Measurements from ENCODE around the gene SATB2.

The SATB2 gene

DNA sequence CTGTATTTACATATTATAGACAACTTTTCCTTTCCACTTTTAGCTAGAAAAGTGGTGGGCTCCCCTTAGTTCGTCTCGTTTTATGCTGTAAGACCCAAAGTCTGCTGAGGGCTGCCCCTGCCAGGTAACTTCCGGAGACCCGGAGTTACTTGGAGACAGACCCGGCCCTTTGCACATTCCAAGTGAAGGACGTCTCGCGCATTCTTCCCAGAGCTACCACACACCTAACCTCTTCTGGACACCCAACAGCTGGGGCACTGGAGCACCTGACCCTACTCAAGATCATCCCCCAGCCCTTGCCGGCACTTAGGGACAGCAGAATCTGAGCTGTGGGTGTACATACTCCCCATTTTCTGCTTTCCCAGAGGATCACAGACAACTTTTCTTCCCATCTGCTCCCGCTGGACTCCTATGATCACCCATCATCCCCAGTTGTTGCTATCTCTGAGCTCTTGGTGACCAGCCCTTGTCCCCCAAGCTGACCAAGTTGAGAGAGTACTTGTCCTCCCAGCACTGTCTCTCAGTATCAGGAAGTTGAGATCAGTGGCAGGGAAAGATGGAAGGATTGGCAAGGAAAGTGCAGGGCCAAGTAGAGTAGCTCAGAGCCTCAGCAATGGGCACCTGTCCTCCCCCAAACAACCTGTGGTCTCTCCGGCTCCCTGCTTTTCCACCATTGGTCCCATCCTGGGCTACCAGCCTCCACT, 8.4 kb upstream of the SATB2 start:
- no peak for DNase-seq (ENCODE audit: low read depth)

DNA sequence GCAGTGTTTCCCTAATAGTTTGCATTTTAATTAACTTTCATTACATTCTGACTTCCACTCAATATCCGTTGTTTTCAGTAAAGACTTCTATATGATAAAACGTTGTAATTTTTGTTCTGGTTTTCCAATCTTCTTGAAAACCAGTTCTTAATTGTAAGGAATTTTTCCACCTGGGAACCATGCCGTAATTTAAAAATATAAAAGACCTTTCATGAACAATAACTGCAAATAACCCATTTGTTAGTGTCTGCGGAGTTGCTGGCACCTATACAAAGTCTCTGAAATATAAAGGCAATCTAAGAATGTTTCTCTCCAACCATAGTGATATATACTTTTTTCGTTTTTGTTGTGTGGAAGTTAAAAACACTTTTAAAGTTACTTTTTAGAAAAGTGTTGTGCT, 7.7 kb upstream of the SATB2 start:
- no peak for DNase-seq (ENCODE audit: low read depth)

DNA sequence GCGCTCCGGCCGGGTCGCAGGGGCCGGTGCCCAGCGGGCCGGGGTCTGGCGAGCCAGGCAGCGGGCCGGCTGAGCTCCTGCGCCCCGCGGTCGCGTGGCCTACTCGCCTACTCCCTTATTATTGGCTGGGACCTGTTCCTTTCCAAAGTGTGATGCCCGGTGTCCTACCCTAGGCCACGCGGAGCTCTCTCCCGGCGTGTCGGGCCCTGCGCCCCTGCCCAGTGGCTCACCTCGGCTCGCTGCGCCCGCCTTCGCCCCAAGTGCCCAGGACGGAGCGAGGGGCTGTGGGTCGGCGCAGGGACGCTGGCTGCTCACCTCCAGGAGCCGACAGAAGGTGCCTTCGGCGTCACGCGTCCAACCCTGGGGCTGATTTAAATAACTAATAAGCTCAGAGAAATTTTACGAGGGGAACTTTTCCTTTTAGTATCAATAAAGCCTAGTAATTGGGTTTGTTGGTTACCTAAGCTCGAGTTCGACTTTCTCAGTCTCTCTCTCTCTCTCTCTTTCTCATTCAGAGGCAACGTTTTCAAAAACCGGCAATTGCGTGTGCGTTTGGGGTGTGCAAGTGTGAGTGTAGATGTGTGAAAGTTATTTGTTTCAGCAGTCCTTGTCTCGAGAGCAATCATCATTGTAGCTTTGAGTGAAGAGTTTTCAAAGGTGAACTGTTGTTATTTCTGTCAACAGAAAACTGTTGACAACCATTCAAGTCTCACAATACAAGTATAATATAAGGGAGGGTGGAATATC, 7.0 kb upstream of the SATB2 start:
- no peak for DNase-seq (ENCODE audit: low read depth)

DNA sequence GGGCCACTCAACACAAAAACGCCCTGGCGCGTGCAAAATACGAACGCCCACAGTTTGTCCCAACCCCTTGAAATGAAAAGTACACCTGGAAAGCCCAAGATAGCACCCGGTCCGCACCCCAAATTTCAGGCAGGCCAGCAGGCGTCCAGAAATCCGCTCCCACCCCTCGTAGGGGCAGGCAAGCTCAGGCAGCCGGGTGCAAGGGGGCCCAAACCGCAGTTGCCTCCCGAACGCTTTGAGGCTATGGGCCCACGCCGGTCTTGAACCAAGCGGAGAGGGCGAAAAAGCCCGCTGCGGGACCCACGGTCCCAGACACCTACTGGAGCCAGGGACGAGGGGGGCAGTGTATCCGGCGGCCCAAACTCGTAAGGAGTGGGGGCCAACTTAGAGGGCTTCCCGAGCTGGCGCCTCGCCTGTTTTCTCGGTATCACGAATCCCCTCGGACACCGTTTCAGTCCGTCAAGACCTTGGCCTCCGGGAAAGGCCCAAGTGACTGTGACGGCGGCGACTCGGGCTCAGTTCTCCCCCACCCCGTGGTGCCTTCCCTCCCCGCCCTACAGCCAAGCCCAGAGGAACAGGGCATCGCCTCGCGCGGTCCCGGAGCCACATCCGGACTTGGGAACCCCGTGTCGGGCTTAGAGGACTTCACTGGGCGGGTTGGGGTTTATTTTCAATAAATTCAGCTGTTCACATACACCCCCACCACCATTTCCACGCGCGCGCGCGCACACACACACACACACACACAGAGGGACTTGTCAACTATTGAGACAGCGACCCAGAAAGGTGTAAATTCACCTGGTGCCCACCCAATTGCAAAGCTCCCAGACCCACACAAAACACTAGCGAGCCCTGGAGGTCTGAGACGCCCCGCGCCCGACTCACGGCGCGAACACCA, 6.2 kb upstream of the SATB2 start:
- no peak for DNase-seq (ENCODE audit: low read depth)

DNA sequence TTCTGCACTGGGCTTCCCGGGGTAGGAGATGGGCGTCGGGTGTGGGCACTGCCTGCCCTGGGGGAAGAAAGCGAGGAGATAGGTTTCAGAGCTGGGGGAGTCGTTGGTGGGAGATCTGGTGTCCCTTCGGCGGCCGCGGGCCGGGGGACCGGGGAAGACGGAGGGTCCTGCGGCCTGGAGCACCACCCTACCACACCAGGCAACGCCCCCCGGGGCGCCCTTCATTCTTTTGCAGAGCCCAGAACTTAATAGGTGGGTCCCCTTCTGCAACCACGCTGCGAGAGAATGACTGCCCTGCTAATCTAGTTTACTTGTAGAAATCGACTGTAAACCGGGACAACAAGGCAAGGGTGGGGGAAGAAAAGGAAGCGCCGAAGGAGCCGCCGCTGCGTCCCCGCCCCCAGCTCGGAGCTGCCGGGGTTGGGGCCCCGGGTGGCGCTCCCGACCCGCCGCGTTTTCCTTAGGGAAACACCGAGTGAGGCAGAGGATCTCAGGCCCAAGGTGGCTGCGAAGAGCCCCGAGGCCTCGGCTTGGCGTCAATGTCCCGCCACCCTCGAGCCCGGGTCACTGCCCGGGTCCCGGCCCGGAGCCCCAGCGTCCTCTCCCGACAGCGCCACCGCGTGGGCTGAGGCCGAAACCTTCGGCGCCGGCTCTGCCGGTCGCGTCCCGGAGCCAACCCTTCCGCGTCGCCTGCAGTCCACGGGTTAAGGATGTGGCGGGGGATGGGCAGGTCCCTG, 5.4 kb upstream of the SATB2 start:
- DNase-seq (ENCODE audit: low read depth) = no peak

DNA sequence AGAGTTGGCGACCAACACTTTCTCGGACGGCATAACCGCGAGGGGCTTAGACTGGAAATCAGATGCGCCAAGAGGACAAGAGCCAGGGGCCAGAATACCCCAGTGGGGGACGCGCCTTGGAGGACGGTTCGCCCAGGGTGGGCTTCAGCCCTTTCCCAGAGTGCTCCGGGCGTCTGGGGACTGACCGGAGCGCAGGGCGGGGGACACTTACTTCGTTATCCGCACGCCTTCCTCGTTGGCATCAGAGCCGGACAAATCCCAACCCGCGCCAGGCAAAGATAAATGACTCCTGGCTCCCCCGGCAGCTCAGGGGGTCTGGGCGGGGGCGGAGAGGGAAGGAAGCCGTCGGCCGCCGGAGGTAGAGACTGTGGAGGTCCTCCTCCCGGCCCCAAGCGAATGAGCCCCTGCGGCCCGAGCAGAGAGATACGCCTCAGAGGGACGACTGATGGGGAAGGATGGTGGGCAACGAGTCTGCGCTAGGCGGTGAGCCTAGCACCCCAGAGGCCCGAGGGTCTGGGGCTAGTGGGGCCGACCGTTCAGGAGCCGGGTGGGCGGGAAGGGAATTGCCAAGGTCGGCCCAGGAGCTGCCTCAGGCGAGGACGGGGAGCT, 4.7 kb upstream of the SATB2 start:
- no peak for DNase-seq (ENCODE audit: low read depth)

DNA sequence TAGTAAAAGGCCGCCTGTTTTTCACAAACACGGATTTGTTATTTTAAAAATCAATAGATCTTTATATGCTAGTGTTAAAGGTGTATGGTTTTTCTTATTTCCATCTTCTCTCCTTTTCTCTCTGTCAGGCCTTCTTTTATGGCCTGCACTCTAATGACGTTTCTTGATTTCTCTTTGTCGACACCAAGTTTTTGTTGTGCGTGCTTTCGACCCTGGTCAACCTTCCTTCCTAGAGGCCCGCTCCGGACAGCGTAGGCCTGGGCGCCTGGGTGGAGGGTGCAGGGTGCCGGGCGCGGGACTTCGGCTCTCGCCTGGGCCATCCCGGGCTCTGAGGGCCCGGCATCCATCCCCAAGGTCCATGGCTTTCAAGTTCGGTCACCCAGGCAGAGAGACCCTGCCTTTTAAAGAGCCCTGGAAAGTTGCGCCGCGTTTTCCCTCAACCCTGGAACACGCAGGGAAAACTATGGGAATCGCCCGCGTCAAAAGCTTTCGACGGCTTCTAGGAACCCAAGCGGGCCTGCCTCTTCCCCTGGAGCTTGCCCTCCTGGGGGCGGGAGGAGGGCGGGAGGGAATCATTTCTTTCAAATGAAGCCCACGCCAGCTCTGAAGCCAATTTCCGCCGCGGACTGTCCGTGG, 4.1 kb upstream of the SATB2 start:
- no peak for DNase-seq (ENCODE audit: low read depth)

DNA sequence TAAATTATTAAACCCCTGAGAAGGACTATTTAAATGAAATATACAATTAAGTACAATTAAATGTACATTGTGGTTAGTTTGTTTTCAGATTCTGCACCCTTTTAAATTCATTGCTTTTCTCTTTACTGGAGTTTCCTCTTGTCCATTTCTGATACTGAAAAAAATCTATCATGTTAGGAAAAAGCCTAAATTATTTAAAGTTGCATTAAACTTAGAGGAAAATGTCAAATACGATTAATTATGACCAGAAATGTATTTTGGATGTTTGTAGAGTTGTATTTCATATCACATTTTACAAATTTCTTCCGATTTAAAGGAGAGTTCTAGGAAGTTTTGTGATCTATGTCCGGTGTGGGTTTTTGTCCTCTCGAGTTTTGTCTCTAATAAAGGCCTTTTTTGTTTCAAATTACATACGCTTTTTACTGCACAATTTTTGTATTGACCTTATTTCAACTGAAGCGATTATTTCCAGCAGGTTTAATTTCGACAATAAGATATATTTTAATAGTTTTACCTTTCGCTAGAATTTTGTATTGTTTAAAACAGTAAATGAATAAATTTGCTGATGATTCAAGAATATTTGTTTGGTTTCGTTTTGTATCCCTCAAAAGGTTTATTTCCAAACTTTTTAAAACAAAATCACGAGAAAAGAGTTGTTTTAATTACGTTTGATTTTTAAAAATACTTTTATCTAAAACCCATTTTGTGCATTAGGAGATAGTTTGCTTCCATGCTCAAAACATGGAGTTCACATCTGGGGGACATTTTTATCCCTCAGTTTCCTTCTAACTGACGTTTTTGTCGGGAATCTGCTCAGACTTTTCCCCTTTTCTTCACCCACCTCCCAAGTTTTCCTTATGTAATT, 3.3 kb upstream of the SATB2 start:
- no peak for DNase-seq (ENCODE audit: low read depth)

DNA sequence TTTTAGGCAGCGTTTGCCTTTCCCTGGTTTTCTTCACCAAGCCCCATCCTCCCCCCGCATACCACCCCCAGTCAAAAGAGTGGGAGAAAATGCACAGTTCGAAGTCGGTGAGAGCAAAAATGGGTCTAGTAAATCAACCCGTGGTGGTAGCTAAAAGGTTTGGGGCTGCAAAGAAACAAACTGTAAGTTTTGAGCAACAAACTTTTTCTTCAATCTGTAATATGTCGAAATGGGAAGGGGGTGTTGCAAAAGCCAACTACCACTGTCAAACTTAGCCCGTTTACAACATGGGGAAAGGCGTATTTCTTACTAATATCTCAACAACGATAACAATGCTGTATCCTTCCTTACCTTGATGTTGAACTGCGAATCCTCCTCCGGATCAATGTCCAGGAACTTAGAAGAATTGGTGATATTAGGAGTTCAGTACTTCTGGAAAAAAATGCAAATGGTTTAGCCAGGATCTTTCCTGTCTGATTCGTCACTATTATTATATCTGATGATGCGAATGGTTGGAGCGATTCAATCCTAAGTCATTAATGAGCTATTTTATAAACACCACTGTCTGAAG, 2.4 kb upstream of the SATB2 start:
- no peak for DNase-seq (ENCODE audit: low read depth)

DNA sequence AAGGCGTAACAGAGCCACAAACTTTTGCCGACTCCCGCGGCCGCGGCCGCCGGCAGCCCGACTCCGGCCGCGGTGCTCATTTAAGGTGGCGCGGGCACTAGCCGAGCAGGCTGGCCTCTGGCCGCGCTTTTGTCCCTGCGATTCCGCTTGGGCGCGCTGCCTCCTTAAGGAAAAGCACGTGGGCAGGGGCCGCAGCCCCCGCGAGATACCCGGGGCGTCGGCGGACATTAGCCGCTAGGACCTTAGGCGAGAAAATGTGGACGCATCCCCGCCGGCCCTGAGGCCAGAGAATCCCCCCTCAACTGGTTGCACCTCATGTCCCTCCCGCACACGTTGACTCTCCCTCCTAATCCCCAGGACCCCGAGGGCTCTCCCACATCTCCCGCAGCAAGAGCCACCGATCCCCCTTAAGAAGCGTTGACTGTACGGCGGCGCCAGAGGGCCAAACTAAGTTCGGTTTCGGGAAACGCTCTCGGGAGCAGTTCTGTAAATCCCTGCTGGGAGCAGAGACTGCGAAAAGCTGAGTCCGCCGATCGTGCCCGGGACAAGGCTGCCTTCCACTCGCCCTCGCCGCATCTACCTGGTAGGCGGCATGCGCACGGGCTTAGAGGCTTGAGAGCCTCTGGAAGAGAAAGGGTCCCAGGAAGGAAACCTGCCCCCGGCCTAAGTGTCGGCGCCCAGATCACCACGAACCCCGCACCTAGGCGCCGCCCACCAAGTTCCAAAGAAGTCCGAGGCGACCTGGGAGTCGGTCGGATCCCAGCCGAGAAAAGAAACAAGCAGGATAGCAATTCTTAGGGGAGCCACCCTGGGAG, 1.8 kb upstream of the SATB2 start:
- peak; percentile 38 for DNase-seq (ENCODE audit: low read depth)

DNA sequence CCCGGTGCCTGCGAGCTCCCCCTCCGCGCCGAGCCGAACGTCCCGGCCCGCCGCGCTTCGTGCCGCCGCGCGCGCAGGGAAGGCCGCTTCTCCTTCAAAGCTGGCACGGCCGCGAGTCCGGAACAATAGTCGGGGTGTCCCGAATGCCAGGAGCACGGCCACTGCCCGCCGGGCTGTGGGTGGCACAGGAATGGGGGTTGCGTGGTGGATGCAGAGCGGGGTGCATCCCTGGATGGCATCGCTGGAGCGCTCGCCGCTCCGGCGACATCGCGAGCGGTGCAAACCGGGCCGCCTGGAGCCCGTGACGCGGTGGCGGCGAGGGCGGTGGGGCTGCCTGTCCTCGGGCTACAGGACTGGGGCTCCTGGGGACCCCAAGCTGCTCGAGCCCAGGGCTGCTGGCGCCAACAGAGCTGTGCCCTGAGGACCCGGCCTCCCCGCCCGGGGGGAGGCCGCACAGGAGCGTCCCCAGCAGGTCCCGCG, 1.1 kb upstream of the SATB2 start:
- DNase-seq (ENCODE audit: low read depth) = no peak

DNA sequence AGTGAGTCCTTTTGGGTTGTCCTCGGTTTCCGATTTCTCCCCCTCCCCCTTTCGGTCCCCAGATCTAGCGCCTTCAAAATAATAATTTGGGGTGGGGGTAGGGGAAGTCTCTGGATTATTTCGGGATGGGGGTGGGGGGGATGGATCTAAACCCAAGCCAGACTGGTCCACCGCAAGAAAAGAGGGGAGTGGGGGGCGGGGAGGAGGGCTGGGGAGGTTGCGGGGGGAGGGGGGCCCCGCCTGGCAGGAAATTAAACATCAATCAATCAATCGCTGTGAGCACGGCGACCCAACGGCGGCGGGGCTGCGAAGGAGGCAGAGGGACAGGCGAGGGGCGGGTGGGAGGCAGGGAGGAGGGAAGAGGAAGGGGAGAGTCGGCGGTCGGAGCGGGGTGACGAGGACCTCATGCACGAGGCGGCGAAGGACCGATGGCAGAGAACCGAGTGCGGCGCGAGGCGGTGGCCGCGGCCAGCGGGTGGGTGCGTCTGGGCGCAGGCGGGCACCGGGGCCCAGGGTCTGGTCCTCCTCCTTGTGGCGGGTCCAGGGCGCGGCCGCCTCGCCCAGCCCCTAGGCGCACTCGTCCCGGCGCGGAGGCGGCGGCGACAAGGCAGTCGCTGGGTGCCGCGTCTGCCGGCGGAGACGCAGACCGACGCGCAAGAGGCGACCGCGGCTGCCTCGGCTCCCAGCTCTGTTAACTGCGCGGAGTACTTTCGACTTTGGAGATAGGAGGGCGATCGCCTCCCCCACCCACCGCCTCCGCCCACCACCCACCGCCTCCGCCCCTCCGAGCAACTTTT, 468 bp upstream of the SATB2 start:
- DNase-seq (ENCODE audit: low read depth) = no peak

DNA sequence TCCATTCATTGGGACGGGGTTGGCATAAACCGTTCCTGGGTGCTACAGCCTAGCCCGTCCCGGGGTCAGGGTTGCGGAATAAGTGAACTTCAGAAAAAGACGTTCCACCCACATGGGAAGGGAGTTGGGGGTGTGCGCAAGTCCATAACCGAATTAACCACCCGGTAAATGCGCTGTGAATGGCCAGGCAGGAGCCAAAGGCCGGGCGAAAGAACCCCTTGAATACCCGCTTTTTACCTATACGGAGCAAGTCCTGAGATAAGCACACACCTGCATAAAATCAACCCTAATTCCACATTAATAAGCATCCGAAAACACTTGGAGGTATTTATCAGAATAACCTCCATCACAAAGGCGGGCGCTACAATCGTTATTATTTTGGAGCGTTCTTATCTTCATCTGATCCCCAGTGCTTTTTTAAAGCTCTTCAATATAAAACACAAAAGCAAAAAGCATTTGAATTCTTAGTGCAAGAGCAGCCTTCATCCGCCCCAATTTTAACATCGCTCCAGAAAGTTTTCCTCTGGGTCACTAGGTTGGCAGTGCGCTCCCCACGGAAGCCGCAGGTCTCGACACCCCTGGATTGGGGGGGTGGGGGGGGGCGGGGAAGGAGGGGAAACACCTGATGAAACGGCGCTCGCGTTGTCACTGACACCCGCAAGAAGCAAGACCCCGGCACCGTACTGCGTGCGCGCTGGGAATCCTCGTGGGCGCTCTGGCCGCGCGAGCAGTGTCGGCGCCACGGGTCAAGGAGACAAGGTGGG, 1.2 kb downstream of the SATB2 start:
- no peak for DNase-seq (ENCODE audit: low read depth)

DNA sequence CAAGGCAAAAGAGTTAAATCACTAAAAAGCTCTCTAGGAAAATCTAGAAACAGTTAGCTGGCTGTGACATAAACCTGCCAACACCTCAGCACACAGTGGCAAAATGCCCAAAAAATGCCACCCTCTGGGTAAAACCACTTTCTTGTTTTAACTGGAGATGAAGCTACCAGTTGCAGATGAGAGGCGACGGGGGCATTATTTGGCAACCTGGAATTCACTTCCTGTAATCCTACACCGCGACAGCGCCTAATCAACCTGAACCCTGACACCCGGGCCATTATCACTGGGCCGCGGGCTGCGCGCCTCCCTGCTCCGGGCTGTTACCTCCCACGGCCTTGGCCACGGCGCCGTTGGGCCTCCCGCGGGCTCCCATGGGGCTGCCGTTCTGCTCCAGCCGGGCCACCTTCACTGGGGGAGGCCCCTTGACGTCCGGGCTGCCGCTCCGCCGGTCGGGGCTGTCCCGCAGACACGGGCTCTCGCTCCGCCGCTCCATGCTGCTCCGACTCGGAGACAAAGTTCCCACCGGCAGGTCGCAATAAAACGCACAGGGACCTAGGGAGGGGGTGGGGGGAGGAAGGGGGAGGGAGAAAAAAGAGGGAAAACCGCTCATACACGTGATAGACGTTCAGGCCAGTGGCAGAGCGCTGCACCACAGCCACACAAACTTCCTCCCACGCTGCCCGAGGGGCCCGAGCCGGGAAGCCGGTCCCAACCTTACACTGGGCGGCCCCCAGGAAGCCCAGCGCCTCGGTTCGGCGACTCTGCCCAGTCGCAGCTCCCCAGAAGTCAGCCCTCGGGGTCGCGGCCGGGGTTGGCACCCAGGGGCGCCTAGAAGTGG, 2.0 kb downstream of the SATB2 start:
- no peak for DNase-seq (ENCODE audit: low read depth)

DNA sequence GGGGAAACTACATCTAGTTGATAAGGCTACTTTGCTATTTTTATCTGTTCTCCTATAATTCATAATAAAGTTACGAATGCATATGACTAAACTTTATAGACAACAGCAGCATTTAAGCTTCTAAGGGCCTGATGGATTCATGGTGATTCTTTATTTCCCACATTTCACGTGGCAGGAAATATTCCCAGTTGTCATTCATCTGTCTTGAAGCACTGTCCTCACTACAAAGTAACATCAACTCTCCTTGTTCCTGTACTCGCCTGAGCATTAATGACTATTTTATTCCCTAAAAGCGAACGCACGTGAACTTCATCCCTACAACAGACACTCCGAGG, 2.6 kb downstream of the SATB2 start:
- DNase-seq (ENCODE audit: low read depth) = no peak

DNA sequence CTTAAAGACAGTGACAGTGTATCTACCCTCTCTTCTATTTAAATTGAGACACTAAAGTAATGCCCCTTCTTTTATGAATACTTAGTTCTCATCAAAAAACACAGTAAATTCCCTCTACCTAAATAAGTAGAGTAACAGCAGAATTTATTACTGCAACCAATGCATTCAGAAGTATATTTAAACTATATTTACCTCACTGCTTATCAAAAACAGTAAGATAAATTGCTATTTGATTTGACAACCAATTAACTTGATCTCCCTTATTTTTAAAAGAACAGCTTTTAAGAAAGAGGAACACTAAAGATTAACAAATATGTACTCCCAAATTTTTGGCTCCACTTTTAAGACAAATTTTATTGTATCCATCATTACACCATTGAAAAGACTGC, 4.8 kb downstream of the SATB2 start:
- DNase-seq (ENCODE audit: low read depth) = no peak

Measured in stimulated activated CD8-positive, alpha-beta memory T cell treated with anti-CD3 and anti-CD28 coated beads, Interleukin-15, amount 100 ng/mL, for 1 hour (primary cell).